GM23338 (cell line): Measurements from ENCODE around the gene DDX39A. TPM values are rescaled to one million over a fixed set of nuclear protein-coding genes. Genes with fewer than 3 reads are reported as not detected.

ENCODE experiments used
- ATAC-seq: fragments of 200-7000 bp; cut with Tn5 transposase; 3 replicates; pipeline ENCODE4 v1.9.1; 2020
- DNase-seq: peaks from one replicate; pipeline ENCODE4 v3.0.0-alpha.2; 2015; ENCODE audit warnings: low spot score
- H2AFZ ChIP-seq: fragments of 200-600 bp; sonication (generic); 2 replicates; pipeline ENCODE4 v1.8.0; 2016; ENCODE audit warnings: antibody characterized with exemption, mild to moderate bottlenecking, moderate library complexity
- H3F3A ChIP-seq: fragments of 200-600 bp; sonication (generic); replicated peaks from 2 replicates; pipeline ENCODE4 v1.8.0; 2017; ENCODE audit warnings: antibody characterized with exemption, mixed run types, low read depth
- H3K27ac ChIP-seq: fragments of 200-600 bp; sonication (generic); 2 replicates; pipeline ENCODE4 v1.6.1; 2016; ENCODE audit warnings: low read depth
- H3K27me3 ChIP-seq: fragments of 200-600 bp; sonication (generic); 2 replicates; pipeline ENCODE4 v1.8.0; 2016; ENCODE audit warnings: mild to moderate bottlenecking, mixed run types, moderate library complexity; ENCODE audit not compliant: insufficient read depth
- H3K36me3 ChIP-seq: fragments of 200-600 bp; sonication (generic); 2 replicates; pipeline ENCODE4 v1.8.0; 2016; ENCODE audit warnings: mild to moderate bottlenecking; ENCODE audit not compliant: insufficient read depth
- H3K4me1 ChIP-seq: fragments of 200-600 bp; sonication (generic); 2 replicates; pipeline ENCODE4 v1.8.0; 2016; ENCODE audit warnings: mild to moderate bottlenecking, moderate library complexity; ENCODE audit not compliant: insufficient read depth
- H3K4me2 ChIP-seq: fragments of 200-600 bp; sonication (generic); 2 replicates; pipeline ENCODE4 v1.7.1; 2017; ENCODE audit warnings: mixed run types
- H3K4me3 ChIP-seq: fragments of 200-600 bp; sonication (generic); 2 replicates; pipeline ENCODE4 v1.6.1; 2016; ENCODE audit warnings: mixed run types
- H3K79me2 ChIP-seq: fragments of 200-600 bp; sonication (generic); replicated peaks from 2 replicates; pipeline ENCODE4 v1.8.0; 2017; ENCODE audit warnings: mild to moderate bottlenecking; ENCODE audit not compliant: insufficient read depth
- H3K9me2 ChIP-seq: fragments of 200-600 bp; sonication (generic); 2 replicates; pipeline ENCODE4 v1.8.0; 2017; ENCODE audit not compliant: insufficient read depth
- H4K20me1 ChIP-seq: fragments of 200-600 bp; sonication (generic); replicated peaks from 2 replicates; pipeline ENCODE4 v1.8.0; 2017; ENCODE audit warnings: mild to moderate bottlenecking; ENCODE audit not compliant: insufficient read depth
- H3K27ac Mint-ChIP-seq: 2 replicates; pipeline ENCODE4 v1.8.0; 2020; ENCODE audit warnings: inconsistent platforms, mild to moderate bottlenecking, moderate library complexity, mixed read lengths
- H3K27me3 Mint-ChIP-seq: 3 replicates; pipeline ENCODE4 v1.8.0; 2022; ENCODE audit warnings: low read depth, mild to moderate bottlenecking, moderate library complexity, mixed read lengths, inconsistent platforms; ENCODE audit not compliant: insufficient read depth, poor library complexity
- H3K36me3 Mint-ChIP-seq: 3 replicates; pipeline ENCODE4 v1.8.0; 2021; ENCODE audit warnings: low read depth, mild to moderate bottlenecking, inconsistent platforms, moderate library complexity, mixed read lengths
- H3K4me1 Mint-ChIP-seq: 3 replicates; pipeline ENCODE4 v1.8.0; 2020; ENCODE audit warnings: mild to moderate bottlenecking, inconsistent platforms, mixed read lengths
- H3K4me3 Mint-ChIP-seq: 3 replicates; pipeline ENCODE4 v1.8.0; 2021; ENCODE audit warnings: moderate library complexity, mild to moderate bottlenecking, inconsistent platforms, mixed read lengths
- H3K9me3 Mint-ChIP-seq: 3 replicates; pipeline ENCODE4 v1.8.0; 2020; ENCODE audit warnings: moderate library complexity, mild to moderate bottlenecking, inconsistent platforms, mixed read lengths
- CREB1 ChIP-seq: fragments of 250-450 bp; sonication (Bioruptor Pico); IDR thresholded peaks from 2 replicates; pipeline ENCODE4 v1.5.0; 2020; ENCODE audit warnings: low read depth, mild to moderate bottlenecking, moderate library complexity
- EZH2 ChIP-seq: fragments of 200-600 bp; sonication (generic); IDR thresholded peaks from one replicate; pipeline ENCODE4 v1.8.0; 2017; ENCODE audit warnings: antibody characterized with exemption, mild to moderate bottlenecking, low read depth; ENCODE audit not compliant: unreplicated experiment
- EZH2phosphoT487 ChIP-seq: fragments of 200-600 bp; sonication (generic); IDR thresholded peaks from one replicate; pipeline ENCODE4 v1.8.1; 2018; ENCODE audit warnings: antibody characterized with exemption; ENCODE audit not compliant: unreplicated experiment
- JUNB ChIP-seq: IDR thresholded peaks from one replicate; pipeline ENCODE4 v1.6.1; 2016; ENCODE audit warnings: antibody characterized with exemption; ENCODE audit not compliant: unreplicated experiment
- NANOG ChIP-seq: IDR thresholded peaks from 2 replicates; pipeline ENCODE4 v1.6.1; 2016; ENCODE audit warnings: antibody characterized with exemption, borderline replicate concordance
- POLR2AphosphoS5 ChIP-seq: IDR thresholded peaks from 2 replicates; pipeline ENCODE4 v1.6.1; 2016; ENCODE audit warnings: antibody characterized with exemption, low read depth
- ZNF114 ChIP-seq: fragments of 250-450 bp; sonication (Bioruptor Pico); IDR thresholded peaks from 2 replicates; pipeline ENCODE4 v1.5.0; 2020; ENCODE audit warnings: mild to moderate bottlenecking, moderate library complexity
- ZNF331 ChIP-seq: fragments of 250-450 bp; sonication (Bioruptor Pico); IDR thresholded peaks from 2 replicates; pipeline ENCODE4 v1.5.0; 2020; ENCODE audit warnings: low read depth, mild to moderate bottlenecking, moderate library complexity
- polyA plus RNA-seq: library from polyadenylated mRNA; unstranded; fragments of >200 nt; fragmentation: Nextera tagmentation; extraction: Ambion mirVana; gene quantifications from 2 replicates; pipeline ENCODE4 v1.2.1, GENCODE V29; 2016
- total RNA-seq: library from RNA; depleted of rRNA; stranded (reverse); fragments of >200 nt; shearing (Covaris generic); gene quantifications from 2 replicates; pipeline ENCODE4 v1.2.3, GENCODE V29; 2014
- TF ChIP-seq, protein P1 (sequence below): IDR thresholded peaks from 2 replicates; pipeline ENCODE4 v1.6.1; 2016; ENCODE audit warnings: antibody characterized with exemption
- TF ChIP-seq, protein P2 (sequence below): fragments of 250-450 bp; sonication (Bioruptor Pico); IDR thresholded peaks from 2 replicates; pipeline ENCODE4 v1.5.0; 2020; ENCODE audit warnings: mild to moderate bottlenecking, moderate library complexity

Gene DDX39A
- total and polyA plus RNA-seq, 2 experiments from 2014 or later = 195 to 196 TPM

DNA sequence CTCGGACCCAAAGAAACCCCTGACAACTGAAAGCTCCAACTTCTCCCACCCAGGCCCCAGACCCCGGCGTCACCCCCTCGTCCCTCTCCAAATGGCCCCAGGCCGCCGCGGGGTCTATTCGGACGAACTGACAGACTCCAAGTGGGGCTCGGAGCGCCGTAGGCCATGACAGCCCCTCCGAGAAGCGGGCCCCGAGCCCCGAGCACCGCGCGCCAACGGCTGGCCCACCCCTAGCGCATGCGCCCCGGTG lies 360 bp downstream of the DDX39A start (continued):
- TF ChIP-seq EZH2phosphoT487 (no peak), EZH2 (no peak), CREB1 (CRISPR knock-in tag) (no peak), ZNF331 (CRISPR knock-in tag) (no peak), POLR2AphosphoS5 (no peak)
- TF ChIP-seq, protein P1, sequence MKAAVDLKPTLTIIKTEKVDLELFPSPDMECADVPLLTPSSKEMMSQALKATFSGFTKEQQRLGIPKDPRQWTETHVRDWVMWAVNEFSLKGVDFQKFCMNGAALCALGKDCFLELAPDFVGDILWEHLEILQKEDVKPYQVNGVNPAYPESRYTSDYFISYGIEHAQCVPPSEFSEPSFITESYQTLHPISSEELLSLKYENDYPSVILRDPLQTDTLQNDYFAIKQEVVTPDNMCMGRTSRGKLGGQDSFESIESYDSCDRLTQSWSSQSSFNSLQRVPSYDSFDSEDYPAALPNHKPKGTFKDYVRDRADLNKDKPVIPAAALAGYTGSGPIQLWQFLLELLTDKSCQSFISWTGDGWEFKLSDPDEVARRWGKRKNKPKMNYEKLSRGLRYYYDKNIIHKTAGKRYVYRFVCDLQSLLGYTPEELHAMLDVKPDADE = no peak

DNA sequence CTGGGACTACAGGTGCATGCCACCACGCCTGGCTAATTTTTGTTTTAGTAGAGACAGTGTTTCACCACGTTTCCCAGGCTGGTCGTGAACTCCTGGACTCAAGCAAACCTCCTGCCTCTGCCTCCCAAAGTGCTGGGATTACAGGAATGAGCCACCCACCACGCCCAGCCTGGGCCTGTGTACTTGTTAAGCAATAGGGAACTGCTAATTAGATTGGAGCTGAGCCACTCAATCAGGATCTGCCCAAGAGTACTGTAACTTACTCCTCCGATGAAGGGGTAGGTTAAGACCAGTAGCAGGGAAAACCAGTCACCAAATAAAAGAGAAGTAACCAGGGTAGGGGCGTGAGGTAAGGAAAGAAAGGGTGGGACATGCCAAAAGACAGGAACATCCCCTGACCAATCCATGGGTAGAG lies 2.3 kb downstream of the DDX39A start:
- peaks cover 34% of the 10 kb centered on the region for H3K36me3 Mint-ChIP-seq
- H3K79me2 ChIP-seq = peaks cover 71% of the 10 kb centered on the region

DNA sequence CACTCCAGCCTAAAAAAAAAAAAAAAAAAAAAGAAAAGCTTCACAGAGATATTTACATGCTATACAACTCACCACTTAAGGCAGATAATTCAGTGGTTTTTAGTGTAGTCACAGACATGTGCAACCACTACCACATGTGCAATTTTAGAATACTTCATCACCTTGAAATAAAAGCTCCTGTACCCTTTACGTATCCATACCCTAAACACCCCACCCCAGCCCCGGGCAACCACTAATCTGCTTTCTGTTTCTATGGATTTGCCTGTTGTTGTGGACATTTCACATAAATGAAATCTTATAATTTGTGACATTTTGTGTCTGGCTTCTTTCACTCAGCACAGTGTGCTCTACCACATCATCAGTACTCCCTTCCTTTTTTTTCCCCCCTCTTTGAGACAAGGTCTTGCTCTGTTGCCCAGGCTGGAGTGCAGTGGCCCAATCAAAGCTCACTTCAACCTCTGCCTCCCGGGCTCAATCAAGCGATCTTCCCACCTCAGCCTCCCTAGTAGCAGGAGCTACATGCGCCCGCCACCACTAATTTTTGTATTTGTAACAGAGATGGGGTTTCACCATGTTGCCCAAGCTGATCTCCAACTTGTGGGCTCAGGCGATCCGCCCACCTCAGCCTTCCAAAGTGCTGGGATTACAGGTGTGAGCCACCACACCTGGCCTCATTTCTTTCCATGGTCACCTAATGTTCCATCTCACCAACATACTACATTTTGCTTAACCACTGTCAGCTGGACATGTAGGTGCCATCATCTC lies 4.0 kb downstream of the DDX39A start:
- Histone ChIP-seq H3K27me3 (no peaks in the 10 kb centered on the region), H3K4me2 (no peak overlapping the region), H3F3A (peaks cover 11% of the 10 kb centered on the region; the same call in 1 of the 2 replicates), H3K27ac (no peak overlapping the region), H3K4me1 (peaks cover 16% of the 10 kb centered on the region), H3K9me2 (no peaks in the 10 kb centered on the region), H2AFZ (no peak overlapping the region), H3K79me2 (peaks cover 74% of the 10 kb centered on the region), H3K36me3 (peaks cover 12% of the 10 kb centered on the region; the same call in 1 of the 2 replicates), H4K20me1 (peaks cover 63% of the 10 kb centered on the region), H3K4me3 (no peak overlapping the region)
- Mint-ChIP-seq H3K4me3 (no peak overlapping the region), H3K9me3 (no peaks in the 10 kb centered on the region; the same call in 1 of the 3 replicates), H3K27ac (no peak overlapping the region; the same call in 1 of the 2 replicates), H3K36me3 (peaks cover 48% of the 10 kb centered on the region), H3K4me1 (peaks cover 29% of the 10 kb centered on the region), H3K27me3 (peaks cover 12% of the 10 kb centered on the region)
- ATAC-seq = no peak
- no peak for DNase-seq
- no peak for TF ChIP-seq NANOG
- TF ChIP-seq ZNF114 (CRISPR knock-in tag) = no peak
- TF ChIP-seq EZH2phosphoT487 = no peak
- TF ChIP-seq EZH2 = no peak
- no peak for TF ChIP-seq JUNB
- no peak for TF ChIP-seq POLR2AphosphoS5
- TF ChIP-seq, protein P2, sequence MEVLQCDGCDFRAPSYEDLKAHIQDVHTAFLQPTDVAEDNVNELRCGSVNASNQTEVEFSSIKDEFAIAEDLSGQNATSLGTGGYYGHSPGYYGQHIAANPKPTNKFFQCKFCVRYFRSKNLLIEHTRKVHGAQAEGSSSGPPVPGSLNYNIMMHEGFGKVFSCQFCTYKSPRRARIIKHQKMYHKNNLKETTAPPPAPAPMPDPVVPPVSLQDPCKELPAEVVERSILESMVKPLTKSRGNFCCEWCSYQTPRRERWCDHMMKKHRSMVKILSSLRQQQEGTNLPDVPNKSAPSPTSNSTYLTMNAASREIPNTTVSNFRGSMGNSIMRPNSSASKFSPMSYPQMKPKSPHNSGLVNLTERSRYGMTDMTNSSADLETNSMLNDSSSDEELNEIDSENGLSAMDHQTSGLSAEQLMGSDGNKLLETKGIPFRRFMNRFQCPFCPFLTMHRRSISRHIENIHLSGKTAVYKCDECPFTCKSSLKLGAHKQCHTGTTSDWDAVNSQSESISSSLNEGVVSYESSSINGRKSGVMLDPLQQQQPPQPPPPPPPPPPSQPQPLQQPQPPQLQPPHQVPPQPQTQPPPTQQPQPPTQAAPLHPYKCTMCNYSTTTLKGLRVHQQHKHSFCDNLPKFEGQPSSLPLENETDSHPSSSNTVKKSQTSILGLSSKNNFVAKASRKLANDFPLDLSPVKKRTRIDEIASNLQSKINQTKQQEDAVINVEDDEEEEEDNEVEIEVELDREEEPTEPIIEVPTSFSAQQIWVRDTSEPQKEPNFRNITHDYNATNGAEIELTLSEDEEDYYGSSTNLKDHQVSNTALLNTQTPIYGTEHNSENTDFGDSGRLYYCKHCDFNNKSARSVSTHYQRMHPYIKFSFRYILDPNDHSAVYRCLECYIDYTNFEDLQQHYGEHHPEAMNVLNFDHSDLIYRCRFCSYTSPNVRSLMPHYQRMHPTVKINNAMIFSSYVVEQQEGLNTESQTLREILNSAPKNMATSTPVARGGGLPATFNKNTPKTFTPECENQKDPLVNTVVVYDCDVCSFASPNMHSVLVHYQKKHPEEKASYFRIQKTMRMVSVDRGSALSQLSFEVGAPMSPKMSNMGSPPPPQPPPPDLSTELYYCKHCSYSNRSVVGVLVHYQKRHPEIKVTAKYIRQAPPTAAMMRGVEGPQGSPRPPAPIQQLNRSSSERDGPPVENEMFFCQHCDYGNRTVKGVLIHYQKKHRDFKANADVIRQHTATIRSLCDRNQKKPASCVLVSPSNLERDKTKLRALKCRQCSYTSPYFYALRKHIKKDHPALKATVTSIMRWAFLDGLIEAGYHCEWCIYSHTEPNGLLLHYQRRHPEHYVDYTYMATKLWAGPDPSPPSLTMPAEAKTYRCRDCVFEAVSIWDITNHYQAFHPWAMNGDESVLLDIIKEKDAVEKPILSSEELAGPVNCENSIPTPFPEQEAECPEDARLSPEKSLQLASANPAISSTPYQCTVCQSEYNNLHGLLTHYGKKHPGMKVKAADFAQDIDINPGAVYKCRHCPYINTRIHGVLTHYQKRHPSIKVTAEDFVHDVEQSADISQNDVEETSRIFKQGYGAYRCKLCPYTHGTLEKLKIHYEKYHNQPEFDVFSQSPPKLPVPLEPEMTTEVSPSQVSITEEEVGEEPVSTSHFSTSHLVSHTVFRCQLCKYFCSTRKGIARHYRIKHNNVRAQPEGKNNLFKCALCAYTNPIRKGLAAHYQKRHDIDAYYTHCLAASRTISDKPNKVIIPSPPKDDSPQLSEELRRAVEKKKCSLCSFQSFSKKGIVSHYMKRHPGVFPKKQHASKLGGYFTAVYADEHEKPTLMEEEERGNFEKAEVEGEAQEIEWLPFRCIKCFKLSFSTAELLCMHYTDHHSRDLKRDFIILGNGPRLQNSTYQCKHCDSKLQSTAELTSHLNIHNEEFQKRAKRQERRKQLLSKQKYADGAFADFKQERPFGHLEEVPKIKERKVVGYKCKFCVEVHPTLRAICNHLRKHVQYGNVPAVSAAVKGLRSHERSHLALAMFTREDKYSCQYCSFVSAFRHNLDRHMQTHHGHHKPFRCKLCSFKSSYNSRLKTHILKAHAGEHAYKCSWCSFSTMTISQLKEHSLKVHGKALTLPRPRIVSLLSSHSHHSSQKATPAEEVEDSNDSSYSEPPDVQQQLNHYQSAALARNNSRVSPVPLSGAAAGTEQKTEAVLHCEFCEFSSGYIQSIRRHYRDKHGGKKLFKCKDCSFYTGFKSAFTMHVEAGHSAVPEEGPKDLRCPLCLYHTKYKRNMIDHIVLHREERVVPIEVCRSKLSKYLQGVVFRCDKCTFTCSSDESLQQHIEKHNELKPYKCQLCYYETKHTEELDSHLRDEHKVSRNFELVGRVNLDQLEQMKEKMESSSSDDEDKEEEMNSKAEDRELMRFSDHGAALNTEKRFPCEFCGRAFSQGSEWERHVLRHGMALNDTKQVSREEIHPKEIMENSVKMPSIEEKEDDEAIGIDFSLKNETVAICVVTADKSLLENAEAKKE (CRISPR knock-in tag) = no peak

More for the DNA sequence above, 2.3 kb downstream of the DDX39A start:
- no peak overlapping the region; the same call in 1 of the 2 replicates for H3K4me2 ChIP-seq
- no peaks in the 10 kb centered on the region for H3K27me3 ChIP-seq
- H3K4me1 Mint-ChIP-seq = peaks cover 29% of the 10 kb centered on the region
- peaks cover 9% of the 10 kb centered on the region; the same call in 1 of the 2 replicates for H3K36me3 ChIP-seq
- H3K27ac ChIP-seq = no peak overlapping the region
- H3F3A ChIP-seq = peaks cover 9% of the 10 kb centered on the region; the same call in 1 of the 2 replicates
- H2AFZ ChIP-seq = no peak overlapping the region
- DNase-seq (no peak), ATAC-seq (no peak)
- H3K27me3 Mint-ChIP-seq = peaks cover 12% of the 10 kb centered on the region
- H3K9me3 Mint-ChIP-seq = no peaks in the 10 kb centered on the region; the same call in 1 of the 3 replicates
- H3K4me3 ChIP-seq = no peak overlapping the region
- peak overlapping the region; percentile 55 for H3K4me3 Mint-ChIP-seq
- peaks cover 16% of the 10 kb centered on the region for H3K4me1 ChIP-seq
- peaks cover 60% of the 10 kb centered on the region for H4K20me1 ChIP-seq
- H3K9me2 ChIP-seq = no peaks in the 10 kb centered on the region
- TF ChIP-seq ZNF114 (CRISPR knock-in tag) = no peak
- TF ChIP-seq, protein P1 = no peak
- no peak overlapping the region for H3K27ac Mint-ChIP-seq
